Transverse colon (tissue), 4 donors: Measurements from ENCODE around the gene ALG8.

Experiments used
- EP300 ChIP-seq: sonication (generic); formaldehyde crosslinking; IDR thresholded peaks from one replicate; pipeline ENCODE4 v1.6.1; 2017; ENCODE audit warnings: antibody characterized with exemption, low read depth
- POLR2A ChIP-seq: fragments of 450-650 bp; IDR thresholded peaks from one replicate; pipeline ENCODE4 v1.6.1; 2016; ENCODE audit warnings: antibody characterized with exemption, mild to moderate bottlenecking, moderate library complexity
- POLR2AphosphoS5 ChIP-seq, 3 donors: sonication (generic); formaldehyde crosslinking; IDR thresholded peaks; one replicate each; pipeline ENCODE4 v1.6.1; 2016; ENCODE audit warnings: antibody characterized with exemption in 3 of 3
- TF ChIP-seq, protein P1 (sequence below), 5 experiments: fragments of 200-600 bp in 3 of 5; fragments of 450-650 bp in 2 of 5; sonication (generic) in 3 of 5; IDR thresholded peaks; 1 replicate in 2 of 5; 2 replicates in 3 of 5; pipeline ENCODE4 v1.5.1; 2016 to 2017; ENCODE audit warnings: antibody characterized with exemption in 5 of 5, inconsistent platforms in 3 of 5, mild to moderate bottlenecking in 2 of 5, moderate library complexity in 1 of 5

- TF ChIP-seq POLR2A (no peak), POLR2AphosphoS5 (IDR thresholded peaks at IDR 0.05) (no peak), EP300 (no peak)
- TF ChIP-seq, protein P1, sequence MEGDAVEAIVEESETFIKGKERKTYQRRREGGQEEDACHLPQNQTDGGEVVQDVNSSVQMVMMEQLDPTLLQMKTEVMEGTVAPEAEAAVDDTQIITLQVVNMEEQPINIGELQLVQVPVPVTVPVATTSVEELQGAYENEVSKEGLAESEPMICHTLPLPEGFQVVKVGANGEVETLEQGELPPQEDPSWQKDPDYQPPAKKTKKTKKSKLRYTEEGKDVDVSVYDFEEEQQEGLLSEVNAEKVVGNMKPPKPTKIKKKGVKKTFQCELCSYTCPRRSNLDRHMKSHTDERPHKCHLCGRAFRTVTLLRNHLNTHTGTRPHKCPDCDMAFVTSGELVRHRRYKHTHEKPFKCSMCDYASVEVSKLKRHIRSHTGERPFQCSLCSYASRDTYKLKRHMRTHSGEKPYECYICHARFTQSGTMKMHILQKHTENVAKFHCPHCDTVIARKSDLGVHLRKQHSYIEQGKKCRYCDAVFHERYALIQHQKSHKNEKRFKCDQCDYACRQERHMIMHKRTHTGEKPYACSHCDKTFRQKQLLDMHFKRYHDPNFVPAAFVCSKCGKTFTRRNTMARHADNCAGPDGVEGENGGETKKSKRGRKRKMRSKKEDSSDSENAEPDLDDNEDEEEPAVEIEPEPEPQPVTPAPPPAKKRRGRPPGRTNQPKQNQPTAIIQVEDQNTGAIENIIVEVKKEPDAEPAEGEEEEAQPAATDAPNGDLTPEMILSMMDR (IDR thresholded peaks at IDR 0.05): no peak
Observed at GRCh38 chr11:78180751-78181150, 41.3 kb upstream of the ALG8 start.
